ENCODE results near the gene IQUB.
"Not testable (repeated sequence)": the region's sequence is repeated elsewhere in the genome, so short reads cannot be mapped to it uniquely, and the experiment has no call there.

Gene IQUB

DNA sequence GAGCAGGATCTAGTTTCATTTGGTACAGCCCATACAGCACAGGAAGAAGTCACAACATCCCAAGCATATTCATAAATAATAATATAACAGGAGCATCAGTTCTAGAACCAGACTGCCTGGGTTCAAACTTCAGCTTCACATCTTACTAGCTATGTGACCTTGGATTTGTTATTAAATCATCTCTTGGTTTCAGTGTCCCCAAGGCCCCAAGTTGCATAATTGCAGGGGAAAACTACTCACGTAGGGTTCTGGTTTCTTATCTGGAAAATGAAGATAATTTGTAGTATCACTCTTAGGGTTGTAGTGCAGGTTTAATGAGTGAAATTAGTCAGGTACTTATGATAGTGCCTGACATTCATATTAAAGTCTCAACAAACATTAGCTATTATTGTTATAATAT, 5.5 kb upstream of the IQUB start:
- DNase-seq (ENCODE audit: low read depth, low spot score): no peak

DNA sequence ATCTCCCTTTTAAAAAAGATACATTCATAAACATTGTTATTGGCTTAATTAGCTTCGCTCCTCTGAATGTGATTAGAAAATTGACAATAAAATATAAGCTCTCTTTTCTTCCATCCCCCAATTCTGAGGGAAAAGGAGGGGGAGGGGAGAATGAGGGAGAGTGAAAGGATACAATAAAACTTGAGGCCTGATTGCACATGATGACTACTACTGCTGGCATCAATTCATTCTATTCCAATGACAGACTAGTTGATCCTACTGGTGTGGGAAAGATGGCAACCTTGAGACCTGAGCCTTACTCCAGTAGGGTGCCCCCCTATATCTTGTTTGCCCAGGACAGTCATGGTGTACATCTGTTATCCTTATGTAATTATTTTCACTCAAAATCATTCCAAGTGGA, 4.5 kb upstream of the IQUB start:
- no peak for DNase-seq (ENCODE audit: low read depth, low spot score)

- no peak for DNase-seq (ENCODE audit: low read depth, low spot score)
Measured at GRCh38 chr7:123538189-123538714, 3.9 kb upstream of the IQUB start.

DNA sequence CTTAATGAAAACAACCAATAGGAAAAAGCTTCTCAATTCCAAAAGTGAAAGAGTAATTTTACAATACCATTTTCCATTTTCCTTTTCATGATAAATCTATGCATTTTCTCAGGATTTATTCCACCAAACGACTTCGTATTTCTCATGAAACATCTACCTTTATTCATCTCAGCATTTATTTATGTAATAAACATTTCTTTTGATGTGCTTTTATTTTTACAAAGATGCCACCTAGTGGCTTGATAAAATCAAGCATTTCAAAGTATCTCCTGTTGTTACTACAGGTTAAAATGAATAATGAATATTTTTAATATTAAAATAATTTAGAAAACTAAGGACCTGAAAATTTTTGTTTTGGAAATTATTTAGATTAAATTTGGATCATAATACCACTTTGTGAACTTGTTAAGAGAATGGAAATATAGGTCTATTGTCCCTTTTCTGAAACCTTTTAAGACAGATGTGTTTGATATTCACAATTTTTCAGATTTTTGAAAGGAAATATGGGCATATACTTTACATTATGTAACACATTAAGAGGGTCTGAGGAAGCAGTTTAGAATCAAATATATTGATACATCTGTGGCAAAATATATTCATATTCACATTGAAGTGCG, 2.7 kb upstream of the IQUB start:
- DNase-seq (ENCODE audit: low read depth, low spot score): no peak

- DNase-seq (ENCODE audit: low read depth, low spot score): no peak
Measured at GRCh38 chr7:123535517-123535916, 1.1 kb upstream of the IQUB start.

DNA sequence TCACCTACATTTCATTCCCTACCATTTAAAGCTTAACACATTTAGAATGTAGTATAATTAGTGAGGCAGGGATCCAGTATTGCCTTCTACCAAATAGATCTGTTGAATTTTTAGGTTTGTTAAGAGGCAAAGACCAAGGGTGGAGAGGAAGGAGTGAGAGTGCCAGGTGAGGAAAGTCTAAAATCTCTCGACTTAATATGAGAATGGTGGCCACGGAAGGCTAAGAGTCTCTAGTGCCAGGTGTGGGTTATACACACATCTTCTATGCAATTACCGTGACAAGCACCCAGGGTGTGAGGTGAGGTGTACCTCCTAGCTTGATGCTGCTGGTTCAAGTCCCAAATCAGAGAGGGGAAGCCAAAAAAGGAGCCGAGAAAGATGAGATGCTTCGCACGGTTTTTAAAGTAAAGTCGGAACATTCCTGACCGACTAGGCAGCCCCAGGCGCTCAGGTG, 439 bp downstream of the IQUB start:
- DNase-seq (ENCODE audit: low read depth, low spot score): no peak

GRCh38 chr7:123533553-123533917, 860 bp downstream of the IQUB start:
- no peak for DNase-seq (ENCODE audit: low read depth, low spot score)

- not testable (repeated sequence) for DNase-seq (ENCODE audit: low read depth, low spot score)
Measured at GRCh38 chr7:123532788-123533552, 1.4 kb downstream of the IQUB start.

- not testable (repeated sequence) for DNase-seq (ENCODE audit: low read depth, low spot score)
Measured at GRCh38 chr7:123532343-123532742, 2.1 kb downstream of the IQUB start.

GRCh38 chr7:123530035-123530591, 4.3 kb downstream of the IQUB start:
- DNase-seq (ENCODE audit: low read depth, low spot score): not testable (repeated sequence)

- no peak for DNase-seq (ENCODE audit: low read depth, low spot score)
Measured at GRCh38 chr7:123528265-123528664, 6.1 kb downstream of the IQUB start.

DNA sequence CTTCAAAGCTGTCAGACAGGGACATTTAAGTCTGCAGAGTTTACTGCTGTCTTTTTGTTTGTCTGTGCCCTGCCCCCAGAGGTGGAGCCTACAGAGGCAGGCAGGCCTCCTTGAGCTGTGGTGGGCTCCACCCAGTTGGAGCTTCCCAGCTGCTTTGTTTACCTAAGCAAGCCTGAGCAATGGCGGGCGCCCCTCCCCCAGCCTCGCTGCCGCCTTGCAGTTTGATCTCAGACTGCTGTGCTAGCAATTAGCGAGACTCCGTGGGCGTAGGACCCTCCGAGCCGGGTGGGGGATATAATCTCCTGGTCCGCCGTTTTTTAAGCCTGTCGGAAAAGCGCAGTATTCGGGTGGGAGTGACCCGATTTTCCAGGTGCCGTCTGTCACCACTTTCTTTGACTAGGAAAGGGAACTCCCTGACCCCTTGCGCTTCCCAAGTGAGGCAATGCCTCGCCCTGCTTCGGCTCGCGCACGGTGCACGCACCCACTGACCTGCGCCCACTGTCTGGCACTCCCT, 6.6 kb downstream of the IQUB start:
- DNase-seq (ENCODE audit: low read depth, low spot score): not testable (repeated sequence)

- DNase-seq (ENCODE audit: low read depth, low spot score): not testable (repeated sequence)
Measured at GRCh38 chr7:123526533-123526932, 7.9 kb downstream of the IQUB start.

DNA sequence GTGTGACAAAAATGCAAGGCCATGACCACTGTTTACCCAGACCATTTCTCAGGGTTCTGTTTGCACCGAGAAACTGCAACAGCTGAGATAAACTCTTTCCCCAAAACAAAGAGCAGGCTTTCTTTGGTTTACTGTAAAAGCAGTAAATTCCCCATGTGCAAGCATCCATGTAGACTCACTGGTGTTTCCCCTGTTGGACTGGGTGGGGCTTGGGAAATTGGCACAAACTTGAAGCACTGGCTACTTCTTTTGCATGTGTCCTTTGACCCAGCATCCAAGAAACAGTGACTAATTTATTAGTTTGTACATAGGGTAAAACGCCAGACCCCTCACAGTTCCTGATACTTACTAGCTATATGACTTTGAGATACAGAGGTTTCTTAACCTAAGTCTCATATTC, 12.3 kb downstream of the IQUB start:
- no peak for DNase-seq (ENCODE audit: low read depth, low spot score)

DNA sequence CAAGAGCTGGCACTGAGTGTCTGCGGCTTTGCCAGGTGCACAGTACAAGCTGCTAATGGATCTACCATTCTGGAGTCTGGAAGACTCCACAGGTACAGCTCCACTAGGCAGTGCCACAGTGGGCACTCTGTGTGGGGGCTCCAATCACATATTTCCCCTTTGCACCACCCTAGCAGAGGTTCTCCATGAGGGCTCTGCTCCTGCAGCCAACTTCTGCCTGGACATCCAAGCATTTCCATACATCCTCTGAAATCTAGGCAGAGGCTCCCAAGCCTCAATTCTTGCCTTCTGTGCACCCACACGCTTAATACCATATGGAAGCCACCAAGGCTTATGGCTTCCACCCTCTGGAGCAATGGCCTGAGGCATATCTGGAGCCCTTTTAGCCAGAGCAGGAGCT, 29.2 kb downstream of the IQUB start:
- no peak for DNase-seq (ENCODE audit: low read depth, low spot score)

DNA sequence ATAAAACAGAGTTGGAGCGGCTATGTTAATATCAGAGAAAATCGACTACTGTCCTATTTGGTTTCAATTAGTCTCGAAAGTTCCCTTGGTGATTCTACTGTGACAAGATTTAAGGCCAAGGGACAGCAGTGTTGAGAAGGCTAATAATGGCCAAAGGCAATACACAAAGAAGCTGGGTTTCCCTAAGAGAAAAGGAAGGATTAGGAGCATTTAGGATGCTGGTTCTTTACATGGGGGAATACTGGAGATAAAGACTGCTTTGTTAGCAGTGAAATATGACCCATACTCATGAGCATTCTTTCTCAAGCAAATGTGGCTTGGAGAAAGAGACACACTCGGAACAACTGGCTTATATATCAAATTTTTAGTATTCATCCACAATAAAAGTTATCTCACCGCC, 32.2 kb downstream of the IQUB start:
- no peak for DNase-seq (ENCODE audit: low read depth, low spot score)

- DNase-seq (ENCODE audit: low read depth, low spot score): no peak
Measured at GRCh38 chr7:123500878-123501489, 33.4 kb downstream of the IQUB start.

DNA sequence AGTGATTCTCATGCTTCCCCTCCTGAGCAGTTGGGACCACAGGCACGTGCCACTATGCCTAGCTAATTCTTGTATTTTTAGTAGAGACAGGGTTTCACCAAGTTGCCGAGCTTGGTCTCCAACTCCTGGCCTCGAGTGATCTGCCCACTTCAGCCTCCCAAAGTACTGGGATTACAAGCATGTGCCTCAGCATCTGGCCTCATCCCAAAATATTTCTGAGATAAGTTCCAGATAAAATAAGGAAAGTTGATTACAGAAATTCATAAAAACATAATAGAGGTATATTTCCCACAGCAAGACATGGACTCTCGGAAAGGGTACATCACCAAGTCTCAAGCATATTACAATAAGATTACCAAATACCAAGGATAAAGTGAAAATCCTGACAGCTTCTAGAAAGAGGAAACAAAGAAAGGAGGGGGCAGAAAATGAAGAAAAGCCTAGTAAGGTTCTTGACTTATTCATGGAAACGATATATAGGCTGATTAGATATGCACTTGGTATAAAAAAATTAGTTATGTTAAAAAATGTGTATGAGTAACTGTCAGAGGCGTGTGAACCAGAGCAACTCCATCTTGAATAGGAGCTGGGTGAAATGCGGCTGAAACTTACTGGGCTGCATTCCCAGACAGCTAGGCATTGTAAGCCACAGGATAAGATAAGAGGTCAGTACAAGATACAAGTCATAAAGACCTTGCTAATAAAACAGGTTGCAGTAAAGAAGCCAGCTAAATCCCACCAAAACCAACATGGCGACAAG, 35.0 kb downstream of the IQUB start:
- no peak for DNase-seq (ENCODE audit: low read depth, low spot score)

DNA sequence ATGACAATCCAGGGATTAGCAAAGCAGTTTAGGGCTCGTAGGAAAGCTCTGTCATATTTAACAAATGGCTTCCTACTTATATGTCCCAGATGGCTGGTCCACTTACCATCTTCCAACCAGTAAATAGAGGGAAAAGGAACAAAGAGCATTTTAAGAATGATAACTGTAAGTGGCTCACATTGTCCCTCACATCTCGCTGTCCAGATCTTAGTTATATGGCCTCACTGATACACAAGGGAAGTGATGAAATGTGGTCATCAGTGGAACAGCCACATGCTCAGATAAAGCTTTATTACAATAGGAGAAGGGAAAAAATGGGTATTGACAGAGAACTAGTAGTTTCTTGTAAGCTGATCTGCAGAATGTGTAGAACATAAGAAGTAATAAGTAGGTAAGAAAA, 35.8 kb downstream of the IQUB start:
- no peak for DNase-seq (ENCODE audit: low read depth, low spot score)

DNA sequence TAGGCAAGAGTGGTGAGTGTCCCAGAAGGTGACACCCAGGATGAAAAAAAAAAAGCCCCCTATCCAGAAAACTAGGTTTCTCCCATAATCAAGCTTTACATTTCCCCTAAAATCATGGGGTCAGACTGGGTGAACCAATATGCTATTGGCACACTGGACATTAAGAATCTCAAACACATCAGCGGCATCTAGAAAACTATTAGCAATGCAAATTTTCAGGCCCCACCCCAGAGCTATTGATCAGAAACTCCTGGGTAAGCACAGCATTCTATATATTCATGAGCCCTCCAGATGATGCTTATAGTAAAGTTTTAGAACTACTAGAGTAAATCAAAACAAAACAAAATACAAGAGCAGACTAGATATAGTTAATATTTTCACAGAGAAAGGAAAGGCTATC, 36.4 kb downstream of the IQUB start:
- DNase-seq (ENCODE audit: low read depth, low spot score): no peak

DNA sequence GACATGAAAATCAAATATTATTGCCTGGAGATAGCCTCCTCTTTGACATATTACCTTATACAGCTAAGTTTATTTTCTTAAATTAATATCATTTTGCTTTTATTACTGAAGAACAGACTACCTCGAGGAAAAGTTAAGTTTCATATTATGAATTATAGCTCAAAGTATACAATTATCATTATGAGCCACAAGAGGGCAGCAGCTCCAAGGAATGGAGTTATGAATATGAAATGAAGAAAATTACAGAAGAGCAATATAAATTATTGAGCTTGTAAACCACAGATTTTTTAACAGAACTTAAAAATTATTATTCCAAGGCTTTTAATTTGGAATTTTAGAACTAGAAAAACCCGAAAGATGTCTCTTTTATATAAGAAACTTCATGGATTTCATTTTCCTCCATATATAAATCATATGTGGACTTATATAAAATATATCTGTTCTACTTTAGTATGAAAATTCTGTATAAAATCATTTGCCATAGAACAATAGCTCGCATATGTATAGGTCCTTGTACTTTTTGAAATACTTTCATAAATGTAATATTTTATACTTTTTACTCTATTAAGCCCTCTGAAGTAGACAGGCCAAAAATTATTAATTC, 40.1 kb downstream of the IQUB start:
- DNase-seq (ENCODE audit: low read depth, low spot score): no peak
